Renal cortex interstitium (tissue), 11 donors: ENCODE data around the gene SSBP4. TPM values are rescaled to one million over a fixed set of nuclear protein-coding genes. Genes with fewer than 3 reads are reported as not detected.

ENCODE experiments used
- DNase-seq, 11 donors: peaks; one replicate each; pipeline ENCODE4 v3.0.0-alpha.2; 2013; ENCODE audit warnings: low read depth in 9 of 11, low spot score in 4 of 11; ENCODE audit errors: extremely low read depth in 1 of 11
- polyA plus RNA-seq, 3 donors: library from polyadenylated mRNA; unstranded; fragments of 120-200 nt; gene quantifications; one replicate each; pipeline ENCODE4 v1.2.1, GENCODE V29; 2013; ENCODE audit not compliant: insufficient read length in 3 of 3

SSBP4 gene
- polyA plus RNA-seq, 3 donors: 52.4 to 115 (median 104) TPM

DNA sequence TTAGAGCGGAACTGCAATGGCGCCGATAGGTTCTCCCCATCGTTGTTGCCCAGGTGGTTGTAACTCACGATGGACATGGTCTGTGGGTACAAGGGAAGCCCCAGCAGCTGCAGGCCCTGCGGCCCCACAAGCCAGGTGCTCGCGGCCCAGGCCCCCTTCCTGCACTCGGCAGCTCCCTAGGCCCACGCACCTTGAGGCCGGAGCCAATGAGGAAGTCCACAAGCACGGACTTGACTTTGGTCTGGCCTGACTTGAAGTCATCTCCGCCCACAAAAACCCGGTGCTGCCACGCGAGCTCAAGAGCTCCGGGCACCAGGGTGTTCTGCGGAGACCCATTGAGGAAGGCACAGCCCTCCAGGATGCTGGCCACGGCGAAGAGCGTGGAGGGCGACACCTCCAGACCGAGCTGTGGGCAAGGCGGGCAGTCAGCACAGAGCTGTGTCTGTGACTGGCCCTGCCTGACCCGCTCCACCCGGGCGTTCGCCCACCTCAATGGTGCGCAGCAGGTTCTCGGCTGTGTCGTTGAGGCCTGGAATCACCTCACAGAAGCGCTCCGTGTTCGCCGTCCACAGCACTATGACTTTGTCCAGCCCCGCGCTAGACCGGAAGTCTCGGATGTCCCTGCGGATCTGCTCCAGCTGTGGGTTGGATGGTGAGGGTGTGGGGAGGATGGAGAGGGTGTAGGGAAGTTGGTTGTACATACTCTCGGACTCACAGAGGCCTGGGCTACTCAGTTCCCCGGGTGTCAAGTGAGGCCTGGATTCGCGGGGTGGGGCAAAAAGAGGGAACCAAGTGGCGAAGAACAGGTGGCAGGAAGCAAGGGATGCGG lies 16.9 kb downstream of the SSBP4 start:
- DNase-seq: no peak

DNA sequence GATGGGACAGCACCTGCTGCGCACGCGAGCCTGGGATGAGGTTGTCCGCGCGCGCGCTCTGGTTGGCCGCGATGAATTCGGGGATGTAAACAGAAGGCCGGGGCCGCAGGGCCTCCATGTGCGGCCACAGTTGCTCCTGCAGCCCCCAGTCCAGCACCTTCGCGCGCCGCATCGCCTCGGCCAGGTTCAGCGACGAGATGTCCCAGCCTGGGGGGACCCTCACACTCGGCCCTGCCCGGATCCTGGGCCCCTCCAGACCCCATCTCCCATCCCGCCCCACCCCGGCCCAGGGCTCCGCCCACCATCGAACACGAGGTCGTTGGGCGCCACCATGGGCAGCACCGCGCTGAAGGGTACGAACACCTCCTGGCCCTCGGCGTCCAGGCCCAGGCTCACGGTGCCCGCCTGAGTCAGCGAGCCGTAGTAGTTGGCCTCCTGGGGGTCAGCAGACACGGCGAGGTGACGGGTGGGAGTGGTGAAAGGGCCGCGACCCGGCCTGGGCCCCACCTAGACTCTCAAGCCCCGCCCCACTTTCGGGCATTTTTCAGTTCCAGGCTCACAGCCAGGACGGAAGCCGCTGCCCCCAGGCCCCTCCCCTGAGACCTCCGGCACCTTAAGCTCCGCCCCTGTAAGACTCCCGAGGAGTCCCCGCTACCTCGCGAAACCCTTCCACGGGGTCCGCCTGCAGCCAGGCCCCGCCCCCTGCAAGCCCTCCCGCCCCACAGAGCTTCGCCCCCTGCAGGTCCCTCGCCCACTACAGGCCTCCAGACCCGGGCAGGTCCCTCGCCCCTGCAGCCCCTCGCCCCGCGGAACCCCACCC lies 17.7 kb downstream of the SSBP4 start:
- peak in 4 of 11 donors; percentile 81 to 88 (median 84) for DNase-seq

DNA sequence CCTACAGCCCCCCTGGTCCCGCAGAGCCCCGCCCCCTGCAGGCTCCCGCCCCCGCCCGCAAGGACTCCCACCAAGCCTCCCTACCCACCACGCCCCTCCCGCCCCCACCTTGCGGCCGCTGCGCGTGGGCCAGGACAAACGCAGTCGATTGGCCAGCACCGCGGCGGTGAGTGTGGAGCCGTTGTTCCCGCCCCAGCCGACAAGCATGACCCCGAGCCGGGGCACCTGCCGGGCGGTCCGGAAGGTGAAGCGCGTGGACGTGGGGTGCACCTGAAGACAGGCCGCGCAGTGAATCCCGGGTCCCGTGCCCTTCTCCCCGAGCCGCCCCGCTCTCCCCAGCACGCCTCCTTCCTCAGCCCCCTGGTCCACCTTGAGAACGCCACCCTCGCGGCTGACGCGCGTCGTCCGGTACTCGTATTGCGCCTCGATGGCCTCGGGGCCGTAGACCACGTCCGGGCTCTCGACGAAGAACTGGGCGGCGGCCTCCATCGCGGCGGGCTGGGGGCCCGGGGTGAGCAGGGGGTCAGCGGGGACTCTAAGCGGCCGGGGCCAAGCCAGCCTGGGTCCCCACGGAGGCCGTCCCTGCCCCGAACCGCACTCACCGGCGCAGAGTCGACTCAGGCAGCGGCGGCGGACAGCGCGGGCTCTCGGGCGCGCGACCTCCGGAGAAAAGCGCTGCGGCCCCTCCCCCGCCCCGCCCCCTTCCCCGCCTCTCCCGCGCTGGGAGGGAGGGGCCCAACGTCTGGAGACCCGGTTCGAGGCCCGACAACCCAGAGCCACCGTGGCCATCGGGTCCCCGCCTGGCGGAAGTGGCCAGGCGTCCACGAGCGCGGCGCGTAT lies 18.5 kb downstream of the SSBP4 start, which contains the start of gene ISYNA1:
ISYNA1 (minus strand) TSS at position 643 of the 840 bp plus-strand sequence; CDS start at position 489, 154 bp downstream.
- no peak for DNase-seq

- DNase-seq: no peak
Observed at GRCh38 chr19:18438331-18439024, 19.3 kb downstream of the SSBP4 start.

GRCh38 chr19:18439025-18439909 lies 20.1 kb downstream of the SSBP4 start:
- DNase-seq: no peak

DNA sequence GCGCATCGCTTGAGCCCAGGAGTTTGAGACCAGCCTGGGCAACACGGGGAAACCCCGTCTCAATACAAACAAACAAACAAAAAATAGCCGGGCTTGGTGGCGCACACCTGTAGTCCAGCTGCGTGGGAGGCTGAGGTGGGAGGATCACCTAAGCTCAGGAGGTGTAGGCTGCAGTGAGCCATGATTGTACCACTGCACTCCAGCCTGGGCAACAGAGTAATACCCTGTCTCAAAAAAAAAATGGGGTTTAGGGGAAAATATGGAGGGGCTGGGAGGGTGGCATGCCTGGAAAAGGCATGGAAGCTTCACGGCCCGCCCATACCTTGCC lies 20.7 kb downstream of the SSBP4 start:
- no peak for DNase-seq

- DNase-seq: no peak
Observed at GRCh38 chr19:18440415-18440877, 21.2 kb downstream of the SSBP4 start.

DNA sequence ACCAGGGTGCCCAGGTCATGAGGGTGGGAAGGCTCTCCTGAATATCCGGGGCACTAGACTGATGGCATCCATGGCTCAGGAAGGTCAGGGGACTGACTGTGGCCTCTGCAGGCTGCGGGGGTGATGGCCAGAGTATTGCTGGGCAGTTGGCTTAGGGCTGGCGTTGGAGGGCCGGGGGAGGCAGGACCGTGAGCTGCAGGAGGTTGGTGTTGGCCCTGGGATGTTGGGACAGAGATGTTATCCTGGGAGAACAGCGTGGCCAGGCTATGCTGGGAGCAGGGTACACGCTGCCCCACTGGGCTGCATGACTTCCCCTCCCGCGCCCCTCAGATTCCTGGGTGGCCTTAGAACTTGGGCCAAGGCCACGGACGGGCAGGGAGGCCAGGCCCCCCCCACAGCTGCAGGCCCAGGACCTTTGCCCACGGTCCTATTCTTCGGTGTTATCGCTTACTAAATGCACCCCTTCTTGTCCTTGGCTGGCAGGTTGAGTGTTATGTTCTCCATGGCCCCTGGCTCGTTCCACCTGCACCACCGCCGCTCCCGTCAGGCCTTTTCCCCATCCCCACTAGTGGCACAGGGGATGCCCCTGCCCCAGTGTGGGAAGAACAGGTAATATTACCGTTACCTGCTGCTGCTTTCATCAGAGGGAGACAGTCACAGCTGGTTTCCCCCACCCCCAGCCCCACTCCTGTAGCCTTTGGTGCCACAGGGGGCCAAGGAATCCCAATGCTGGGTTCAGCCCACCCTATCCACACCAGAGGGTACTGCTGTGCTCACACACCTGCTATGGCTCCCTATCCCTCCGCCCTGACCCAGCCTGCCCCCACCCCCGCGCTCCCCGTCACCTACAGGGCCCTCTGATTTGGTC lies 22.0 kb downstream of the SSBP4 start:
- no peak for DNase-seq

GRCh38 chr19:18441804-18442788 lies 22.9 kb downstream of the SSBP4 start:
- no peak for DNase-seq

DNA sequence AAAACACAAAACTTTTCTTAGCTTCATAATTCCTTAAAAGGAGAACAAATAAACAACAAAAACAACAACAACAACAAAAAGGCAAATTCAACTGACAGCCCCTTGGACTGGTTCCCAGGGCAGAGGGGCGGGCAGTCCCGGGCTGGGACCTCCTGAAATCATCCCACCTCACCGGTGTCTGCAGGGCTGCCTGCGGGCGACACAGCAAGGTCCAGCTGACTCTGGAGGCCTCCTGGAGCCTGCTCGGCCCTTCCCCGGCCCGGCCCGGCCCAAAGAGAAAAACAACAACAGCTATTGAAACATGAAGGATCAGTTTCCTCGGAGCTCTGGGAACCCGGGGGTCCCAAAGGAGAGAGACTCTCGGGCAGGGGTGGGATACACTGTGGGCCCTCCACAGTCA lies 23.7 kb downstream of the SSBP4 start:
- no peak for DNase-seq

DNA sequence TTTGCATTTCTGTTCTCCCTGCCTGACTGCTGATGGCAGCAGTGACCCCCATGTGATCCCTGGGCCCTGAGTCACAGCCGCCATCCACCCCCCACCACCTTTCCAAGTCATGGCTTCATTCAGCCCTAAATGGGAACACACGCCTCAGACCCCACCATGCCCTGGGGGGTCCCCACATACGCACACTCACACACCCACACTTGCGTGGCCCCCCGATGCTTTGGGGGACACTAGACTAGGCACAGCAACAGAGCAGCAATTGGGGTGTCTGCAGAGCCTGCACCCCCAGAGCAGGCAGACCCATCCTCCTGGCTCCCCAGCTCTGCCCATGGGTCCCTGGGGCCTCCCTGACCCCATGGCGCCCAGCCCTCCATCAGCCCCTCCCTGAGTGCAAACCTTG lies 24.2 kb downstream of the SSBP4 start:
- DNase-seq: no peak

DNA sequence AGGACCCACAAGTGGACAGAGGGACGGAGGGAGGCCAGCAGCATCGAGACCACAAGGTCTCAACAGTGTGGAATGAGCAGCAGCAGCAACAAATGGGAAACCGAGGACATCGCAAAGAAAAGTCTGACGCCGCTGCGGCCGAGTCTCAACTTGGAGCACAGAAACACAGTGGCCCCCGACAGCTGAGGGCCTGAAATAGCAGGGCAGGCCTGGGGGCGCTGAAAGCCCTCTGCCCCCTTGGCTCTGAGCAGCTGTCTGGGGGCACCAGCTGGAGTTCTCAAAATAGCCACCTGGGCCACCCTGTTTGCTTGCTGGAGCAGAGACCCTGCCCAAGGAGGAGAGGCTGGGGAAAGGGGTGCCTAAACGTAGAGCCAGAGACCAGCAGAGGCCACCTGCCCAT lies 24.6 kb downstream of the SSBP4 start:
- no peak for DNase-seq

DNA sequence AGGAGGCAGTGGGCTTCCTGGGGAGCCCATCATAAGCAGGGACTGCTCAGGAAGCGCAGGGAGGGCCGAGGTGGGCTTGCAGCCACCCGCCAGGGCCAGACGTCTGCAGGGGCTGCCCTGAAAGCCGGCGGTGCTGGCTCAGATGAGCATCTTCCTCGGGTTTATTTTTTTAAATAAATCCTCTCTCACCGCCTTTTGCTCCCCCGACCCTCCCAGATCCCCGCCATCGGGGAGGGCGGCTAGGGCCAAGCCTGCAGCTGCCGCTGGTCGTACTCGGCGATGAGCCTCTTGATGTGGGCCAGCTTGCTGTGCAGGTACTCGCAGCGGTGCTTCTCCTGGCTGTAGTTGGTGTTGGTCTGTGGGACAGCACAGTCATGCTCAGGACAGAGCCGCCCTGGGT lies 25.3 kb downstream of the SSBP4 start:
- no peak for DNase-seq

DNA sequence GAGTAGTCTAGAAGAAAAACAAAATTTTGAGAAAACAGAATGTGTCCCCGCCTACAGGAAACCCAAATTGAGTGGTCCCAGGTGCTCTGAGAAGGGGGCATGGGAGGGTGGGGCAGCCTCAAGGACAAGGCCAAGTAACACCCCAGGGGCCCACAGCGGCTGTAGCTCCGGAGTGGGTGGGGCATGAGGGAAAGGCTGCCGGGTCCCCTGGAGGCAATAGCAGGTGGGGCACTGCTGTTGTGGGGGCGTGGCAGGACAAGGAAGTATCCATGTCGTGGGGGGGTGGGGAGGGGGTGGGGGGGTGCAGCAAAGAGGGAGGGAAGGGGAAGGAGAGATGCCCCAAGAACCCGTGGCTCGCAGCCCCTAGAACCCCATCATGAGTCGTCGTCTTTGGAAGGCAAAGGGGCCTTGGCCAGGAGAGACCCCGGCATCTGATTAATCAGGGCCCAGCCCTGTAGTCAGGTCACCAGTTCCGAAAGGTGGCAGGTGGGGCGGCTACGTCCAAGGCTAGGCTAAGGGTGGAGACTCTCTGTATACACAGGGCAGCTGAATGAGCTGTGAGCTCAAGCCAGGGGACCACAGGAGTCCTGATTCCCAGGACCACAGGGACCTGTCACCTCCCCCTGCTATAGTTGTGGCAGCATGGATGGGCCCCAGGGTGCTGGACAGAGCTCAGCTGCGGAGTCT lies 26.2 kb downstream of the SSBP4 start:
- DNase-seq: no peak

DNA sequence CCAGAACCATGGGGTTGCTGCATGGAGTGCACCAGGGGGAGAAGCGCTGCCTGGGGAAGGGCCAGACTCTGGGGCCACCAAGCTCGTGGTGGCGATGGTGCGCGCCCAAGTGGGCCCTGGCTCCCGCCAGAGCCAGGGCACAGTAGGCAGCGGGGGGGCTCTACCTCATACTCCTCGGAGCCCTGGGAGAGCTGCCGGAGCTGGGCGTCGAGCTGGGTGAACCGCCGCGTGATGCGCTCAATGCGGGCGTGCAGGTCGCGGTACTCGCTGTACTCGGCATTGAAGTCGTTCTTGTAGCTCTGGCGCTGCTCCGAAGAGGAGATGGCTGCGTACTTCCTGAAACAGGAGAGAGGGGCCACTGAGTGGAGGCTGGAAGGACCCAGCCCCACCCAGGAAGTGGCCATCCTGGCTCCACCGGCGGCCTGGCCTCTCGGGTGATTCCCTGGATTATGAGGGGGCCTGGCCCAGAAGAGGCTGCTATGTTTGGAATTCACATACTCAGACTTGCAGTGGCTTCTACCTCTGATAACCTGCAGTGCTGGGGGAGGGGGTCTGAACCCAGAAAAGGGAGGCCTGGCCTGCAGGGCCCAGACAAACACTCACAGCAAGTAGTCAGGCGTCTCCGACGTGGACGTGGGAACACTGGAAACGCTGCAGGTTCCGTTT lies 27.1 kb downstream of the SSBP4 start:
- no peak for DNase-seq
